OCI-LY3 (cell line): ENCODE results near the gene IVNS1ABP.

Source experiments
- CTCF ChIP-seq: fragments of 200-600, 300-600 bp; sonication (generic); IDR thresholded peaks from 2 replicates; pipeline ENCODE4 v1.5.1; 2014; ENCODE audit warnings: antibody characterized with exemption, low read length, low read depth
- EZH2phosphoT487 ChIP-seq: fragments of 200-600 bp; shearing (Covaris generic); IDR thresholded peaks from 2 replicates; pipeline ENCODE4 v1.6.1; 2018; ENCODE audit warnings: antibody characterized with exemption, mixed run types, low read depth

DNA sequence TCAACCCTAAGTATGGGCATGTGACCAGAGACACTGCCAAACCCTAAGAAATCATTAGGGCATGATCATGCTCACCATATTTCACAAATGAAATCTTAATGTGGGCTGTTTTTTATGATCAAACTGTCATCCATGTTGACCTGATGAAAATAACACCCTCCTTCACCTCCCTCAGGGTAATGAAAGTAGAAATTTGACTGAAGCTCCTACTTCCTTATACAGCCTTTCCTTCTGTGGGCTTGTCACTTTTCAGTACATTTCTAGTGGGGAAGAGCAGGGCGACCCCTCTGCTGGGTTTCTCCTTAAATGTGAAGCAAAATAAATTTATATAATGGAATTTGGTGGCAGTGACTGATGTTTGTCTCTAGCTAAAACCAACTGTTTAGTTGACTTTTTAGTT, 25.9 kb downstream of the IVNS1ABP start:
- TF ChIP-seq EZH2phosphoT487 = no peak
- TF ChIP-seq CTCF = no peak
